ENCODE results near the gene TRPM2. TPM values are rescaled to one million over a fixed set of nuclear protein-coding genes. Genes with fewer than 3 reads are reported as not detected.

TRPM2 gene
- total RNA-seq, 3 donors from 2014 or later (not counting 1 experiment from before 2014, with no cell fraction given), result 21.7 to 70.5 (median 25.2) TPM

DNA sequence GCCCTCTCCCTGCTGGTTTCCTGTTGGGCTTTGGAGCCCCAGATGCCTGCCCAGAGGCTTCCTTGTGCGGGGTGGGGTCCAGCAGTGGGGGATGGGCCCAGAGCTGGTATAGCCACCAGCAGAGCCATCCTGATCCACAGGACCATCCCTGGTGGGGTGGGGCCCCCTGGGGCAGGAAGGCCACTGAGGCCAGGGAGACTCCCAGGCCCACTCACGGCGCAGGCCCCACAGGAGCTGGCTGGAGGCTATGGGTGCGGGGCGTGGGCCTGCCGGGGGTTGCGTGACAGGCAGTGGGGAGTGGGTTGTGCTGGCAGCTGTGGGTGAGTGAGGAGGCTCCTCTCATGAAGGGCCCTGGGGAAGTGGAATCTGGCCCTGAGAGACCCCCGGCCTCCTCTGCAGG is 107.6 kb downstream of the TRPM2 start:
- Histone ChIP-seq H3K27ac (ENCODE audit: low read length) (no peak overlapping the region), H3K36me3 (ENCODE audit: control insufficient read depth, insufficient read depth, low read length) (no peaks in the 10 kb centered on the region), H3K27me3 (ENCODE audit: control insufficient read depth, insufficient read depth, low read length) (no peaks in the 10 kb centered on the region), H3K9me3 (ENCODE audit: control insufficient read depth, insufficient read depth, low read length) (no peaks in the 10 kb centered on the region), H3K4me1 (ENCODE audit: control insufficient read depth, insufficient read depth, low read length) (peaks cover 4% of the 10 kb centered on the region), H3K4me3 (ENCODE audit: low read length) (no peak overlapping the region)
- Mint-ChIP-seq H3K36me3 (no peaks in the 10 kb centered on the region), H3K9me3 (no peaks in the 10 kb centered on the region), H3K27me3 (ENCODE audit: low read depth in 2 of 2) (peaks cover 0 to 7% of the 10 kb centered on the region in 2 donors), H3K27ac (no peak overlapping the region), H3K4me1 (no peaks in the 10 kb centered on the region), H3K4me3 (no peak overlapping the region)
- no peak for DNase-seq
- TF ChIP-seq, protein P1, sequence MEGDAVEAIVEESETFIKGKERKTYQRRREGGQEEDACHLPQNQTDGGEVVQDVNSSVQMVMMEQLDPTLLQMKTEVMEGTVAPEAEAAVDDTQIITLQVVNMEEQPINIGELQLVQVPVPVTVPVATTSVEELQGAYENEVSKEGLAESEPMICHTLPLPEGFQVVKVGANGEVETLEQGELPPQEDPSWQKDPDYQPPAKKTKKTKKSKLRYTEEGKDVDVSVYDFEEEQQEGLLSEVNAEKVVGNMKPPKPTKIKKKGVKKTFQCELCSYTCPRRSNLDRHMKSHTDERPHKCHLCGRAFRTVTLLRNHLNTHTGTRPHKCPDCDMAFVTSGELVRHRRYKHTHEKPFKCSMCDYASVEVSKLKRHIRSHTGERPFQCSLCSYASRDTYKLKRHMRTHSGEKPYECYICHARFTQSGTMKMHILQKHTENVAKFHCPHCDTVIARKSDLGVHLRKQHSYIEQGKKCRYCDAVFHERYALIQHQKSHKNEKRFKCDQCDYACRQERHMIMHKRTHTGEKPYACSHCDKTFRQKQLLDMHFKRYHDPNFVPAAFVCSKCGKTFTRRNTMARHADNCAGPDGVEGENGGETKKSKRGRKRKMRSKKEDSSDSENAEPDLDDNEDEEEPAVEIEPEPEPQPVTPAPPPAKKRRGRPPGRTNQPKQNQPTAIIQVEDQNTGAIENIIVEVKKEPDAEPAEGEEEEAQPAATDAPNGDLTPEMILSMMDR (IDR thresholded peaks at IDR 0.05), result no peak
- intact Hi-C loops (cut with micrococcal nuclease), result no loop called here
- 93% methylated on average over 8 of the region's 8 CpGs for whole genome bisulfite sequencing (ENCODE audit: insufficient coverage)
- no peak for ATAC-seq

DNA sequence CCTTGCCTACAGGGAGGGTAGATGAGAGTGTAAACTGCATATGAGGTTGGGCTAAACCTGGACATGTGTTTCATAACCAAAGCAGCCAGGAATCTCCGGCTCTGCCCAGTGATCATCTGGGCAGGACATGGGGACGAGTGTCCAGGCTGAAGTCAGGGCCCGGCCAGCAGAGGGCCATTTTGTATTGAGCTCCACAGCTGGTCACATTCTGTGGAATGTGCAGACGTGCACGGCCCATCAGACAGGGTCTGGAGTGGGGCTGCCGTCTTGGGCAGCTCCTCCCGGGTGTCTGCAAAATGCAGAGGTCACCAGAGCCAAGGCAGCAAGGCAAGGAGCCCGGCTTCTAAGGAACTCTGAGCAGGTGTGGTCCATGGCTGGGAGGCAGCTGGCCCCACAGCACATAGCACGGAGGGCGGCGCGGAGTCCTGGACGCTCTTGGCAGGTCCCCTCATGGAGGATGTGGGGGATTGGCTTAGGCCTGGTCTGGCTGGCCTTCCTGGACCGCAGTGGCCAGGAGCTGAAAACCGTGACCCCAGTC is 108.1 kb downstream of the TRPM2 start:
- H3K9me3 Mint-ChIP-seq, result no peaks in the 10 kb centered on the region
- no peaks in the 10 kb centered on the region for H3K4me1 ChIP-seq (ENCODE audit: control insufficient read depth, insufficient read depth, low read length)
- peaks cover 0 to 5% of the 10 kb centered on the region in 2 donors for H3K27me3 Mint-ChIP-seq (ENCODE audit: low read depth in 2 of 2)
- no peaks in the 10 kb centered on the region for H3K27me3 ChIP-seq (ENCODE audit: control insufficient read depth, insufficient read depth, low read length)
- no peaks in the 10 kb centered on the region for H3K36me3 Mint-ChIP-seq
- ATAC-seq (no peak), DNase-seq (no peak)
- 95% methylated on average over 15 of the region's 15 CpGs for WGBS (ENCODE audit: insufficient coverage)
- H3K9me3 ChIP-seq (ENCODE audit: control insufficient read depth, insufficient read depth, low read length), result no peaks in the 10 kb centered on the region
- TF ChIP-seq, protein P1 (IDR thresholded peaks at IDR 0.05), result no peak
- intact Hi-C loops (cut with micrococcal nuclease), result no loop called here
- H3K4me1 Mint-ChIP-seq, result no peaks in the 10 kb centered on the region
- no peaks in the 10 kb centered on the region for H3K36me3 ChIP-seq (ENCODE audit: control insufficient read depth, insufficient read depth, low read length)
- H3K4me3 ChIP-seq (ENCODE audit: low read length), result no peak overlapping the region
- H3K27ac ChIP-seq (ENCODE audit: low read length), result no peak overlapping the region
- H3K27ac Mint-ChIP-seq, result no peak overlapping the region
- no peak overlapping the region for H3K4me3 Mint-ChIP-seq

DNA sequence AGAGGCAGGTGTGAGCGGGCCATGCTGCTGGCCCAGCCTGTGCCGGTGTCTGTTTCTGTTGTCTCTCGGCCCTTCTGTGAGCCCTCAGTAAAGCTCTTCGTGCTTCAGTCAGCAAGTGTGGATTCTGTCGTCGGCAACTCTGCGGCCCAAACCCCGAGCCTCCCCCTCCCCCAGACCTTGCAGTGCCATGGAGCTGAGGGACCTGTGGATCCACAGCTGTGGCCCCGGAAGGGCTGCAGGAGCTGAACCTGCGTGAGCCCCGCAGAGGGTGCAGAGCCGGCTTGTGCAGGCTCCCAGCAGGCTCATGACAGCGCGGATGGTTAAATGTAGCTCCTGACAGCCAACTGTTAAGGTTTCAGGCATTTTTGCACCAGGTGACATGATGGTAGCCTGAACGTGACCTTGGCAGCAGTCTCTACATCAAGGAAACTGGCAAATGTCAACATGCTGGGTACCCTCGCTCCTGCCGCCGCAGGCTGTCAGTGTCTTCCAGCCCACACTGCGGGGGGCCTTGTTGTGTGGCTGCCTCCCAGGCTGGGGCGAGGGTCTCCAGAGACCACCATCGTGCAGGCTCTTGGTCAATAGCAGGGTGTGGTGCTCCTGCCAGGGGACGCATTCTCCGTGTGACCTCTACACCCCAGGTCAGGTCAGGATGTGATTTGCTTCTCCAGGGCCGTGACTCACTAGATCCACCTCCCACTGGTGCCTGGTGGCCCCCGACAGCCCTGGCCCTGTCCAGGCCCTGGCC is 108.8 kb downstream of the TRPM2 start:
- H3K4me1 Mint-ChIP-seq, result no peaks in the 10 kb centered on the region
- H3K4me3 Mint-ChIP-seq, result no peak overlapping the region
- TF ChIP-seq, protein P1 (IDR thresholded peaks at IDR 0.05), result no peak
- H3K4me3 ChIP-seq (ENCODE audit: low read length), result no peak overlapping the region
- H3K36me3 Mint-ChIP-seq, result no peaks in the 10 kb centered on the region
- H3K27me3 ChIP-seq (ENCODE audit: control insufficient read depth, insufficient read depth, low read length), result no peaks in the 10 kb centered on the region
- H3K9me3 Mint-ChIP-seq, result no peaks in the 10 kb centered on the region
- H3K27me3 Mint-ChIP-seq (ENCODE audit: low read depth in 2 of 2), result peaks cover 0 to 6% of the 10 kb centered on the region in 2 donors
- H3K9me3 ChIP-seq (ENCODE audit: control insufficient read depth, insufficient read depth, low read length), result no peaks in the 10 kb centered on the region
- no peaks in the 10 kb centered on the region for H3K4me1 ChIP-seq (ENCODE audit: control insufficient read depth, insufficient read depth, low read length)
- H3K36me3 ChIP-seq (ENCODE audit: control insufficient read depth, insufficient read depth, low read length), result no peaks in the 10 kb centered on the region
- H3K27ac ChIP-seq (ENCODE audit: low read length), result no peak overlapping the region
- no peak for DNase-seq
- H3K27ac Mint-ChIP-seq, result no peak overlapping the region
- intact Hi-C loops (cut with micrococcal nuclease), result no loop called here
- no peak for ATAC-seq
- WGBS (ENCODE audit: insufficient coverage), result 90% methylated on average over 25 of the region's 25 CpGs
